Stimulated activated CD4-positive, alpha-beta T cell treated with anti-CD3 and anti-CD28 coated beads, Interleukin-15, amount 100 ng/mL, for 48 hours (primary cell): Measurements from ENCODE around the gene C1orf146.
"Not testable (repeated sequence)": the region's sequence is repeated elsewhere in the genome, so short reads cannot be mapped to it uniquely, and the experiment has no call there.

Experiments
- DNase-seq, 2 donors: peaks; one replicate each; pipeline ENCODE4 v3.0.0-alpha.2; 2020; ENCODE audit warnings: low read depth in 2 of 2

C1orf146 gene

DNA sequence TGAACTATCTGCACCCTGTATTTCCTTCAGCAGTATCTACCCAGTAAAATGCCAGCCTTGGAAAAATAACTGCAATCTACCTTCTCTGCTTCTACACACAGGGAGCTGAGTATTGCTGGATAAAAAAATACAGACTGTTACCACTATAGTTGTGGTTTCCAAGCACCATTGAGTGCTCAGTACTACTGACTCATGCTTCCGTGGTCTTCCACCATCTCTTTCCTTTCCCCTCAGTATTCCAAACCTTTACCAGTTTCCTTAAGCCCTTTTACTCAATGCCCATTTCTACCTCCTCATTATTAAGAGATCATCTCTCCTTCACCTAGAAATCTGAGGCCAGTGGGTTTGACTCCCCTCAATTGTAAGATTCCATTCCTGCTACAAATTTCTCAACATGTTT is 57.2 kb downstream of the C1orf146 start:
- DNase-seq, result no peak

DNA sequence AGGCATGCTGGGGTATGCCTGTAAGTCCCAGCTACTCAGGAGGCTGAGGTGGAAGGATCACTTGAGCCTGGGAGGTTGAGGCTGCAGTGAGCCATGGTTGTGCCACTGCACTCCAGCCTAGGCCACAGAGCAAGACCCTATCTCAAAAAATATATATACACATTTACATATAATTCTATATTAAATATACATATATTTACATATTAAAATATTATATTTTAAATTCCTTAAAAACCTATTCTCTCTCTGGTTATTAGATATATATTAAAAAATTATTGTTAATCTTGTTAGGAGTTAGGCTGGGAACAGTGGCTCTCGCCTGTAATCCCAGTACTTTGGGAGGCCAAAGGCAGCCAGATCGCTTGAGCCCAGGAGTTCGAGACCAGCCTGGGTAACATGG is 58.4 kb downstream of the C1orf146 start:
- DNase-seq, result no peak

DNA sequence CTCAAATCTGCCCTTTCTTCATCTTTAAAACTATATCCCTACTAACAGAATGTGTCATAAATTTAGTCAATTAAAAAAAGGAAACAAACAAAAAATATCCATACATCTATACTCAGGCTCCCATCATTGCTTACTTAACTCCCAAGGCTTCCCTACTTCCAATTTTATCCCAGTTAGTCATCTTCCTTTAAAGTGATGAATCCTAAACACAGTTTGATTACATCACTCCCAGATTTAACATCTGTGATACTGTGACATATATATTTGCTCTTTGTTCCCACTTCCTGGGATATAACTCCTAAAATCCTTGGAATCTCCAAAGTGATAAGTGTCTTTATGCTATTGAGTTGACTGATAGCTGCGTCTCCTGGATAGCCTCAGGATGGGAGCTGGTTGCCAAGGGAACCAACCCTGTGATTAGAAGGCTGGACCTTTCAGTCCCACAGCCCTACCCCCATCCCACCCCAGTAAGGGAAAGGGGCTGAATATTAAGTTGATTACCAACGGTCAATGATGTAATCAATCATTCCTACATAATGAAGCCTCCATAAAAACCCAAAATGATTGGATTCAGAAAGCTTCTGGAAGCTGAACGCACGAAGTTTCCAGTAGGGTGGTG is 59.5 kb downstream of the C1orf146 start:
- no peak for DNase-seq

DNA sequence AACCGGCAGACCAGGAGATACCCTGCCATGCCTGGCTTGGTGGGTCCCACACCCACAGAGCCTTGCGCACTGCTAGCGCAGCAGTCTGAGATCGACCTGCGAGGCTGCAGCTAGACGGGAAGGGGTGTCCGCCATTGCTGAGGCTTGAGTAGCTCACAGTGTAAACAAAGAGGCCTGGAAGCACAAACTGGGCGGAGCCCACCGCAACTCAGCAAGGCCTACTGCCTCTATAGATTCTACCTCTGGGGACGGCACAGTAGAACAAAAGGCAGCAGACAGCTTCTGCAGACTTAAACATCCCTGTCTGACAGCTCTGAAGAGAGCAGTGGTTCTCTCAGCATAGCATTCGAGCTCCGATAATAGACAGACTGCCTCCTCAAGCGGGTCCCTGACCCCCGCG is 62.1 kb downstream of the C1orf146 start:
- not testable (repeated sequence) for DNase-seq

DNA sequence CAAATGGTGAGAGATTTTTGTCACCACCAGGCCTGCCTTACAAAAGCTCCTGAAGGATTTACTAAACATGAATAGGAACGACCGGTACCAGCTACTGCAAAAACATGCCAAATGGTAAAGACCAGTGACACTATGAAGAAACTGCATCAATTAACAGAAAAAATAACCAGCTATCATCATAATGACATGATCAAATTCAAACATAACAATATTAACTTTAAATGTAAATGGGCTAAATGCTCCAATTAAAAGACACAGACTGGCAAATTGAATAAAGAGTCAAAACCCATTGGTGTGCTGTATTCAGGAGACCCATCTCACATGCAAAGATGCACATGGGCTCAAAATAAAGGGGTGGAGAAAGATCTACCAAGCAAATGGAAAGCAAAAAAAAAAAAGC is 63.7 kb downstream of the C1orf146 start:
- DNase-seq, result not testable (repeated sequence)

DNA sequence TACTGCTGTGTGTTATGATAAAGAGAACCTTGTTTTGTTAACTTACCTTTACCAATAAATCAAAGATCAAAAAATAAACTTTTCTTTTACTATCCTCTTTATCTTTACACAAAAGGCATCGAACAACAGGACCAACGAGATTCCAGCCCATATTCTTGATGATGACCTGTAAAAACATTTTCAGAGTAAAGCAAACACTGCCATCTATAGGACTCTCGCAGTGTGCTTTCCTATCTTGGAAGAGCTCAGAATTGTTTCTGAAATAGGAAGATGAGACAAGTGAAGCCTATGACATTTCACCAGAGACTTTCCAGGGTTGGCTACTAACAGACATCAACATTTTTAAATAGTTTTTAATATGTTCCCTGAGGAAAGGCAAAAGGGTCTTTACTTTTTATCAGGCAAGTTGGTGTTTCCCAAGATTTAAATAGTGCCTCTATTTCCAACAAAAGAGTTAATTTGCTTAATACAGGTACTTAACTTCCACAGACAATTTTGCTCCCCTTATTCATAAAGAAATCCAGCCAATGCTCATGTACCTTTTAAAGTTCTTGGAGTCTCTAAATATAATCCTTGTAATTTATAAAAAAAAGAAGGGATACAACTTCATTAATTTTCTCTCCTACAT is 73.8 kb downstream of the C1orf146 start:
- no peak for DNase-seq
